ENCODE data around the gene NRXN3. TPM values are rescaled to one million over a fixed set of nuclear protein-coding genes. Genes with fewer than 3 reads are reported as not detected.

The NRXN3 gene
- total RNA-seq, 1 donor from 2014 or later, result 18.0 TPM

DNA sequence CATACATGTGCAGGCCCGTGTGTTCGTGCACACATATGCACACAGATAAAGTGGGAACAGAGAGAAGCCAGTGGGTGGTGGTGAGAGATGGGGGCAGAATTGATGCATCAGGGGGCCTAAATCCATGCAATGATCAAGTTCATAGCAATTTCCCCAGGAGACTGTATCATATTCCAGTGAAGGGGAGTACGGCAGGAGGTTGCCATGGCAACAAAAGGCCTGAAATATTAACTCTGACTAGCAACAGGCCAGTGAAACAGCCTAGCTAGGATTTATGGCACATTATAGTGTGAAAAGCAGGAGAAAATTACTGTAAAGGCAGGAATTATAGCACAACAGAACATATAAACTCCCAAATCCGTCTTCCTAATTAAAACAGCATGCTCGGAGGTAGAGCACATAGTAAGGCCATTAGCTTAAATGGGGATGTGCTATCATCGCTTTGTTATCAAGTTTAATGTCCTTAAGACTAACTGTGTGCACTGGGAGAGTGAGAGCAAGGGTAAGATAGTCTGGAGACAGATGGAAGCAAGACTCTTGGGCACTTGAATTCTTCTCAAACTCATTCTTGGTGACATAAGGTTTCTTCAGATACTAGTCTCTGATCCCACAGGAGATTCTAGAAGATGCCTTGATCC lies 1234.8 kb downstream of the NRXN3 start:
- H2AFZ ChIP-seq (ENCODE audit: low read depth, low read length), result no peak overlapping the region
- peaks cover 7% of the 10 kb centered on the region for H3K9me3 Mint-ChIP-seq (ENCODE audit: unreplicated experiment)
- H3K27ac ChIP-seq (ENCODE audit: low read depth, low read length), result no peak overlapping the region
- H3K36me3 ChIP-seq (ENCODE audit: insufficient read depth, low read length), result no peaks in the 10 kb centered on the region
- DNase-seq (ENCODE audit: low read depth) (no peak), FAIRE-seq (no peak)
- no peak overlapping the region for H3K27ac Mint-ChIP-seq (ENCODE audit: unreplicated experiment)
- H3K9me3 ChIP-seq (ENCODE audit: insufficient read depth, low read depth, low read length), result no peaks in the 10 kb centered on the region
- H3K4me1 Mint-ChIP-seq (ENCODE audit: low read depth, unreplicated experiment), result peaks cover 7% of the 10 kb centered on the region
- H3K4me1 ChIP-seq (ENCODE audit: insufficient read depth, low read length), result no peaks in the 10 kb centered on the region
- H3K36me3 Mint-ChIP-seq (ENCODE audit: low read depth, unreplicated experiment), result peaks cover 5% of the 10 kb centered on the region
- H3K4me3 ChIP-seq (ENCODE audit: insufficient read depth, low read depth, low read length), result no peak overlapping the region
- no peak for TF ChIP-seq EZH2 (IDR thresholded peaks at IDR 0.05; ENCODE audit: insufficient read depth, low read length)
- TF ChIP-seq, protein P1, sequence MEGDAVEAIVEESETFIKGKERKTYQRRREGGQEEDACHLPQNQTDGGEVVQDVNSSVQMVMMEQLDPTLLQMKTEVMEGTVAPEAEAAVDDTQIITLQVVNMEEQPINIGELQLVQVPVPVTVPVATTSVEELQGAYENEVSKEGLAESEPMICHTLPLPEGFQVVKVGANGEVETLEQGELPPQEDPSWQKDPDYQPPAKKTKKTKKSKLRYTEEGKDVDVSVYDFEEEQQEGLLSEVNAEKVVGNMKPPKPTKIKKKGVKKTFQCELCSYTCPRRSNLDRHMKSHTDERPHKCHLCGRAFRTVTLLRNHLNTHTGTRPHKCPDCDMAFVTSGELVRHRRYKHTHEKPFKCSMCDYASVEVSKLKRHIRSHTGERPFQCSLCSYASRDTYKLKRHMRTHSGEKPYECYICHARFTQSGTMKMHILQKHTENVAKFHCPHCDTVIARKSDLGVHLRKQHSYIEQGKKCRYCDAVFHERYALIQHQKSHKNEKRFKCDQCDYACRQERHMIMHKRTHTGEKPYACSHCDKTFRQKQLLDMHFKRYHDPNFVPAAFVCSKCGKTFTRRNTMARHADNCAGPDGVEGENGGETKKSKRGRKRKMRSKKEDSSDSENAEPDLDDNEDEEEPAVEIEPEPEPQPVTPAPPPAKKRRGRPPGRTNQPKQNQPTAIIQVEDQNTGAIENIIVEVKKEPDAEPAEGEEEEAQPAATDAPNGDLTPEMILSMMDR (IDR thresholded peaks at IDR 0.05; ENCODE audit: insufficient read depth, low read depth, low read length), result no peak
- no peaks in the 10 kb centered on the region for H3K27me3 ChIP-seq (ENCODE audit: insufficient read depth, low read length)
- no peaks in the 10 kb centered on the region for H4K20me1 ChIP-seq (ENCODE audit: insufficient read depth, low read length)
- H3K4me3 Mint-ChIP-seq (ENCODE audit: unreplicated experiment), result no peak overlapping the region
- no peaks in the 10 kb centered on the region for H3K79me2 ChIP-seq (ENCODE audit: insufficient read depth, low read length)
- H3K9ac ChIP-seq (ENCODE audit: low read length), result no peak overlapping the region
- H3K27me3 Mint-ChIP-seq (ENCODE audit: low read depth, unreplicated experiment), result no peaks in the 10 kb centered on the region
- H3K4me2 ChIP-seq (ENCODE audit: low read length), result no peak overlapping the region

DNA sequence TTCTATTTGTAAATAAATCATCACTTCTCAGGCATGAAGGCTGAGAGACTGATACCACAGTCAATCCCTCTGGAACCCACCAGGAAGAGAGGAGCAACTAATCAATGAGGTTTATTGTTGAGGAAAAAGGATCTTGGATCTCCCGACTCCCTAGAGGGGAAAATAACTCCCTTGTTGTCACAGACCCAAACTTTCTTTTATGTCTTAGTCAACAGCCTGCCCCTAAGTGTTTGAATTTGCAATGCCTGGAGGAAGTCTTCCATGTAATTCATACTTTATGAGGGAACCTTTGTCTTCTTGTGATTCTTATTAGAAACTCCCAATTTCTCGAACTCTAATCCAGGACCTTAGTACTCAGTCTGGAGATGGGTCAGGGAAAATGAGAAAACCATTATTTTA lies 1235.3 kb downstream of the NRXN3 start:
- DNase-seq (ENCODE audit: low read depth), result no peak
- TF ChIP-seq EZH2 (IDR thresholded peaks at IDR 0.05; ENCODE audit: insufficient read depth, low read length), result no peak
- TF ChIP-seq, protein P1 (IDR thresholded peaks at IDR 0.05; ENCODE audit: insufficient read depth, low read depth, low read length), result no peak
- H3K9ac ChIP-seq (ENCODE audit: low read length), result no peak overlapping the region
- H2AFZ ChIP-seq (ENCODE audit: low read depth, low read length), result no peak overlapping the region
- H3K27ac ChIP-seq (ENCODE audit: low read depth, low read length), result no peak overlapping the region
- no peaks in the 10 kb centered on the region for H3K36me3 ChIP-seq (ENCODE audit: insufficient read depth, low read length)
- H4K20me1 ChIP-seq (ENCODE audit: insufficient read depth, low read length), result no peaks in the 10 kb centered on the region
- no peak overlapping the region for H3K27ac Mint-ChIP-seq (ENCODE audit: unreplicated experiment)
- peaks cover 5% of the 10 kb centered on the region for H3K9me3 Mint-ChIP-seq (ENCODE audit: unreplicated experiment)
- H3K36me3 Mint-ChIP-seq (ENCODE audit: low read depth, unreplicated experiment), result peaks cover 5% of the 10 kb centered on the region
- no peaks in the 10 kb centered on the region for H3K27me3 Mint-ChIP-seq (ENCODE audit: low read depth, unreplicated experiment)
- no peak overlapping the region for H3K4me3 Mint-ChIP-seq (ENCODE audit: unreplicated experiment)
- H3K4me2 ChIP-seq (ENCODE audit: low read length), result no peak overlapping the region
- no peaks in the 10 kb centered on the region for H3K9me3 ChIP-seq (ENCODE audit: insufficient read depth, low read depth, low read length)
- no peak overlapping the region for H3K4me3 ChIP-seq (ENCODE audit: insufficient read depth, low read depth, low read length)
- H3K4me1 Mint-ChIP-seq (ENCODE audit: low read depth, unreplicated experiment), result peaks cover 7% of the 10 kb centered on the region
- H3K79me2 ChIP-seq (ENCODE audit: insufficient read depth, low read length), result no peaks in the 10 kb centered on the region
- no peaks in the 10 kb centered on the region for H3K4me1 ChIP-seq (ENCODE audit: insufficient read depth, low read length)
- H3K27me3 ChIP-seq (ENCODE audit: insufficient read depth, low read length), result no peaks in the 10 kb centered on the region
- no peak for FAIRE-seq

DNA sequence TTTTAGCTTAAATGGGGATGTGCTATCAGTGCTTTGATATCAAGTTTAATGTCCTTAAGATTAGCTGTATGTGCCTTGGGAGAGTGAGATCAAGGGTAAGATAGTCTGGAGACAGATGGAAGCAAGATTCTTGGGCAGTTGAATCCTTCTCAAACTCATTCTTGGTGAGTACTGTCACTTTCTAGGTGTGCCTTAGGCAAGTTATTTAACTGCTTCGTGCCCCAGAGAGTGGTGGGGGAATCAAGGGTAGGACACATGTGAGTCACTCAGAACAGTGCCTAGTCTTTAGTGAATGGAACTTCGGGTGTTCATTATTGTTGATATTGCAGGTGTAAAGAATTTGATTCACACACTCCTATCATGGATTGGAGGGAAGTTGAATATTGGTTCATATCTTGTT lies 1237.4 kb downstream of the NRXN3 start:
- Histone ChIP-seq H3K4me3 (ENCODE audit: insufficient read depth, low read depth, low read length) (no peak overlapping the region), H2AFZ (ENCODE audit: low read depth, low read length) (no peak overlapping the region), H3K36me3 (ENCODE audit: insufficient read depth, low read length) (no peaks in the 10 kb centered on the region), H3K27ac (ENCODE audit: low read depth, low read length) (no peak overlapping the region), H3K79me2 (ENCODE audit: insufficient read depth, low read length) (no peaks in the 10 kb centered on the region), H3K9me3 (ENCODE audit: insufficient read depth, low read depth, low read length) (no peaks in the 10 kb centered on the region), H3K4me2 (ENCODE audit: low read length) (no peak overlapping the region), H3K4me1 (ENCODE audit: insufficient read depth, low read length) (no peaks in the 10 kb centered on the region), H4K20me1 (ENCODE audit: insufficient read depth, low read length) (no peaks in the 10 kb centered on the region), H3K9ac (ENCODE audit: low read length) (no peak overlapping the region), H3K27me3 (ENCODE audit: insufficient read depth, low read length) (no peaks in the 10 kb centered on the region)
- Mint-ChIP-seq H3K4me3 (ENCODE audit: unreplicated experiment) (no peak overlapping the region), H3K36me3 (ENCODE audit: low read depth, unreplicated experiment) (peaks cover 5% of the 10 kb centered on the region), H3K4me1 (ENCODE audit: low read depth, unreplicated experiment) (peaks cover 7% of the 10 kb centered on the region), H3K27ac (ENCODE audit: unreplicated experiment) (no peak overlapping the region), H3K27me3 (ENCODE audit: low read depth, unreplicated experiment) (no peaks in the 10 kb centered on the region), H3K9me3 (ENCODE audit: unreplicated experiment) (peaks cover 5% of the 10 kb centered on the region)
- DNase-seq (ENCODE audit: low read depth) (no peak), FAIRE-seq (no peak)
- TF ChIP-seq, protein P1 (IDR thresholded peaks at IDR 0.05; ENCODE audit: insufficient read depth, low read depth, low read length), result no peak
- no peak for TF ChIP-seq EZH2 (IDR thresholded peaks at IDR 0.05; ENCODE audit: insufficient read depth, low read length)

Data from astrocyte (in vitro differentiated cells and primary cell).